ENCODE measurements around the gene CAPN2. TPM values are rescaled to one million over a fixed set of nuclear protein-coding genes. Genes with fewer than 3 reads are reported as not detected.

The CAPN2 gene
- total and polyA plus RNA-seq, 5 experiments from 2014 or later = 68.6 to 101 (median 72.2) TPM

DNA sequence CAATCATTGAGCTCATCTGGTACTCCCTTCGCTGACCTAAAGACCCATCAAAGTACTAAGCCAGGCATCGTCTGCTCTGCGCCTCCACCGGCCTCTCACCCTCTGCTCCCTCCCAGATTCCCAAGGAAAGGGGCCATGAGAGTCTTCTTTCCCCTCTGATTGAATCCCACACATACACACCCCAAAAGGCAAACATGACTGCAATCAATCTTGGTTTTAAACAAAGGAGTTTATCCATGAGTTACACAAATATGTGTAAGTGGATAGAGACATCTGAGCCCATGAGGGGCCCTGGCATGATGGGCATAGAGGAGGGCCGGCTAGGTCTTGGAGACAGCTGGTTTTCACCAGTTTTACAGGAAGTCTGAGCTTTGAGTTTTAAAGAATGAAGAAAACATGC lies 50.9 kb downstream of the CAPN2 start:
- Mint-ChIP-seq H3K27me3 (no peaks in the 10 kb centered on the region), H3K4me1 (no peaks in the 10 kb centered on the region), H3K36me3 (peaks cover 5 to 79% (median 28%) of the 10 kb centered on the region in 3 donors), H3K27ac (peak overlapping the region in 3 of 10 donors; percentile 25 to 72 (median 71)), H3K4me3 (no peak overlapping the region), H3K9me3 (no peaks in the 10 kb centered on the region)
- DNase-seq (no peak), ATAC-seq (no peak)
- POLR2A ChIA-PET = interaction anchor here (0.6 kb wide), 1 partner anchor 124 kb away, joined by 3 read pairs; no protein-coding TSS in a partner anchor

DNA sequence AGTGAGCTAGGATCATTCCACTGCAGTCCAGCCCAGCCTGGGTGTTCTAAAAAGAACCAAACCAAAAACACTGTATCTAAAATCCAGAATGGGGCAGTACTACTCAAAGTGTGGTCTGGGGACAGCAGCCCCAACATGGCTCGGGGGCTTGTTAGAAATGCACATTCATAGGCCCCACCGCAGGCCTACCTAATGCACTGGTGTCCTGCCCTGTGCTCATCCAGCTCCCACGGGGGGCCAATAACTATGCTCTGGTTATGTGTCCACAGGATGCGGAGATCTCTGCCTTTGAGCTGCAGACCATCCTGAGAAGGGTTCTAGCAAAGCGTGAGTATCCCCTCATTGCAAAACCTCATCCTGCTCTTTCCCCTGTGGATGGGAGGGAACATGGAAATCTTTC lies 51.5 kb downstream of the CAPN2 start:
- POLR2A ChIA-PET = no interaction called here
- H3K27ac Mint-ChIP-seq = peak overlapping the region in 1 of 10 donors; percentile 72
- peaks cover 5 to 75% (median 28%) of the 10 kb centered on the region in 3 donors for H3K36me3 Mint-ChIP-seq
- H3K4me3 Mint-ChIP-seq = no peak overlapping the region
- H3K9me3 Mint-ChIP-seq = no peaks in the 10 kb centered on the region
- no peaks in the 10 kb centered on the region for H3K4me1 Mint-ChIP-seq
- no peaks in the 10 kb centered on the region for H3K27me3 Mint-ChIP-seq
- DNase-seq (no peak), ATAC-seq (no peak)

DNA sequence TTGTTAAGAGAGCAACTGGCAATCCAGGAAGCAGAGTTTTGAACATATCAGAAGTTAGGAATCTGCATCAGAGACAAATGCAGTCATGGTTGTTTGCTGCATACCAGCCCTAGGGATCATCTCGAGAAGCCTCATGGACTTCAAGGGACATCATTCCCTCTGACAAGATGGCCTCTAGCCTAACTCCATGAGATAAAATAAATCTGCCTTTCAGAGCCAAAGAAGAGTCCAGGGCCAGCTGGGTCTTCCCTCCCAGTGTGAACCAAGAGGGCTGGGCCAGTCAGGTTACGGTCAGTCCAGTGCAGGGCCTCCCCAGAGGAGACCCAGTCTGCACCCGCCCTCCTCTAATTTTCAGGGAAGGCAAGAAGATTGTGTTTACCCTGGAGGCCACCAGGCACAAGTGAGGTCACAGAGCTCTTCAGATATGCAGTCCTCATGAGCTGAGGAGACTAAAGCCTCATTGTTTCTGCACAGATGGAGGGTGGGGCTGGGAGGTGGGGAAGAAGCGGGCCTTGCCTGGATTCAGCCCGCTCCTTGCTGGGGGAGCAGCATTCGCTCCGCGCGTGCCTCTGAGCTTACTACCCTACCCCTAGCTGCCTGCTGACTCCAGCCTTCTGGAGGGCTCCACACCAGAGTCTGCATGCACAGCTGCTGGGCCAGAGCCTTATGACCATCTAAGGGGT lies 52.8 kb downstream of the CAPN2 start:
- Mint-ChIP-seq H3K4me1 (no peaks in the 10 kb centered on the region), H3K9me3 (no peaks in the 10 kb centered on the region), H3K4me3 (no peak overlapping the region), H3K27ac (no peak overlapping the region), H3K27me3 (no peaks in the 10 kb centered on the region), H3K36me3 (peaks cover 5 to 76% (median 30%) of the 10 kb centered on the region in 3 donors)
- POLR2A ChIA-PET = no interaction called here
- ATAC-seq = no peak
- no peak for DNase-seq

DNA sequence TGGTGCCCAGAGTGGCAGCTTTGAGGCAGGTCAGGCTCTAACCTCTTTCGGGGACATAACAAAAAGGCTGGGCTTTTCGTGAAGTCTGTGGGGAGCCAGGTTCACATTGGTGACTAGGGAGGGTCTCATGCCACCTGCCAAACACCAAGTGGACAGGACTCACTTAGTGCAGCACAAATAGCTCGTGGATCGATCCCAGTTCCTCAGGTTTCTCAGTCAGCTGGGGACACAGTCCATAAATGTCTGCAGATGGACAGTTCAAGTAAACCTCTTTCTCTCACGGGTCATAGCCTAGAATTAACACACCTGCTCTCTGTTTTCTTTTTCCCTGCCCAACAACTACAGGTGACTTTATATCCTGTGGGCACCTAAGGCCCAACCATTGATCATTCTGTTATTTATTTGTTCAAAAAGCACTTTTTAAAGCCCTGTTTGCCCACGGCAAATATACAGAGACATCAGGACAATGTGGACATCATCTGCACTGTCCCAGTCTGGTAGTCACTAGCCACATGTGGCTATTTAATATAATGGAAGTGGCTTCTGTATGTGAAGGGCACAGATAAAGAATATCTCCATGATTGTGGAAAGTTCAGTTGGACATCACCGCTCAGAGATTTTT lies 53.5 kb downstream of the CAPN2 start:
- Mint-ChIP-seq H3K27me3 (no peaks in the 10 kb centered on the region), H3K36me3 (peaks cover 5 to 77% (median 31%) of the 10 kb centered on the region in 3 donors), H3K27ac (no peak overlapping the region), H3K4me1 (no peaks in the 10 kb centered on the region), H3K4me3 (no peak overlapping the region), H3K9me3 (no peaks in the 10 kb centered on the region)
- POLR2A ChIA-PET = no interaction called here
- ATAC-seq = no peak
- no peak for DNase-seq

DNA sequence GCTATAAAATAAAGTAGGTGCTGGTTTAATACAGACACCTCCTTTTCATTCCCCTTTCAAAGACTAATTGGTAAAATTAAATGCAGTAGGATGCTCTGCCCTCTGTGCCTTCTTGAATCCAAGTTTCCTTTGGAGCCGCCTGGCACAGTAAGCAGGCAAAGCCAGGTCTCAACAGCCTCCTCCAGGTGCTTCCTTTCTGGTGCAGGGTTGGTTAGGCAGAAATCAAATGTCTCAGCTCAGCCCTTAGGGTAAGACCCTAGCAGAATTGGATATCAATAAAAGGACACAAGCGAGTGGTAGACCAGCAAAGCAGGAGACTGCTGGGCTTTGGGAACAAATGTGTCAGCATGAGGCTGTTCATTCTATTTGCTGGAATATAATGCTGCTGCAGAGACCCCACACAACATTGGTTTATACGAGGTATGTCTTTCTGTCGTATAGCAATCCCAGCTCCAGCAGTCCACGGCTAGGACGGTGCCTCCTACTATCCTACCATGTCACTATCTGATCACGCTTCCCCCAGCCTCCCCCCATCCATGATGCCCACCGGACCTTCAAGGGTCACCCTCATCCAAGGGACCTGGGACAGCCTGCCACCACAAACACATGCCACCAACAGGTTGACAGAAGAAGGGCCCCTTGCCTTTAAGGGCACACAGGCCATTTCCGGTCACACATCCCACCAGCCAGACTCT lies 58.4 kb downstream of the CAPN2 start:
- Mint-ChIP-seq H3K9me3 (no peaks in the 10 kb centered on the region), H3K36me3 (peaks cover 13 to 78% (median 40%) of the 10 kb centered on the region in 3 donors), H3K4me1 (peaks cover 0 to 11% (median under 1%) of the 10 kb centered on the region in 4 donors), H3K27ac (peak overlapping the region in 6 of 10 donors; percentile 37 to 69 (median 51)), H3K27me3 (no peaks in the 10 kb centered on the region), H3K4me3 (no peak overlapping the region)
- ATAC-seq (no peak), DNase-seq (no peak)
- POLR2A ChIA-PET = no interaction called here

DNA sequence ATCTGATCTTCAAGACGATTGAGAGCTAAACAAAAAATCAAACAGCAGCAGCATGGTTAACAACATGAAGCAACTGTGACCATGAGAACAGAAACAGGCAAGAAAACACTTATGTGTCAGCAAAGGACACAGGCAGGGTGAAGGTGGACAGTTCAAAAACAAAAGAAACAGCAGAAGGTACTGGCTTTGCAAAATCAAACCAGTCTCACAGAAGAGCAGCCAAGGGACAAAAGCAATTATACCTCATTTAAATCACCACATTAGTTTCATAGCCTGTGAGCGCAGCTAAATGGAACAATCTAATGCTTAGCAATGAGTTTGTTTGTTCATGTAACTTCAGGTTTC lies 59.1 kb downstream of the CAPN2 start:
- ATAC-seq (no peak), DNase-seq (no peak)
- Mint-ChIP-seq H3K36me3 (peaks cover 13 to 78% (median 33%) of the 10 kb centered on the region in 3 donors), H3K27ac (peak overlapping the region in 5 of 10 donors; percentile 38 to 73 (median 52)), H3K9me3 (no peaks in the 10 kb centered on the region), H3K27me3 (no peaks in the 10 kb centered on the region), H3K4me3 (no peak overlapping the region), H3K4me1 (peaks cover 0 to 18% (median 7%) of the 10 kb centered on the region in 4 donors)
- POLR2A ChIA-PET = no interaction called here

DNA sequence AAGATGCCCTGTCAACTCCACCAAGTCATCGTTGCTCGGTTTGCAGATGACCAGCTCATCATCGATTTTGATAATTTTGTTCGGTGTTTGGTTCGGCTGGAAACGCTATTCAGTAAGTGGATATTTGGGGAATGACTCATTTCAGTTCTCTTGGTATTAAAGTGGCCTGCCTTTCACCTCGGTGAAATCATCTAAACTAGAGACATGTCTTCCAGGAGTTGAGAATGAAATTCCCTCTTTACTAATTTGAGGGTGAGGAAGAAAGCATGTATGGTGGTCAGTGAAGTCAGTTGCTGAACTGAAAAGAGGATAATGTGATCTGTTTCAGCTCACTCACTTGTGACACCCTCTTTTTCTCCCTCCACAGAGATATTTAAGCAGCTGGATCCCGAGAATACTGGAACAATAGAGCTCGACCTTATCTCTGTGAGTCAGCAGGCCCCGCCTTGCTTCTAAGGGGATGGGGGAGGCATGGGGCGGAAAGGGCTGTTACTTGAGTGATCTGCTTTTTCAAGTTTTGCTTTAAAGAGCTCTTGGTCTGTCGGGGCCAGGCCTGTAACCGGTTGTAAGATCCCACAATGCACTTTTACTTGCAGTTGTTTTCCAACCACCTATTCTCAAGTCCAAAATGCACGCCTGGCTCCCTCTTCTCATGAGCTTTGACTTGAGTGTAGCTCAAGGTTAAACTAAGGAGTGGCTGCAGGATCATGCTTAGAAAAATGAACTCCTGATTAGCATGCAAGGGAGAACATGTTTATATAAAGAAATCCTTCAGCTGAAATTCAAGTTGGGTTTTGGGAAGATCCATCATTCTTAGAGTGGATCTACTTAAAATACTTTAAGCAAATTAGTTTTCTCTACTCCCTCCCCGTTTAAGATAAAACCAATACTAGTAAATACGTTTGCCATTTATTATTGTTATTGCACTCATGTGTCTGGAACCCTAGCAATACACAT lies 59.8 kb downstream of the CAPN2 start:
- Mint-ChIP-seq H3K9me3 (no peaks in the 10 kb centered on the region), H3K36me3 (peaks cover 13 to 77% (median 31%) of the 10 kb centered on the region in 3 donors), H3K27me3 (no peaks in the 10 kb centered on the region), H3K27ac (peak overlapping the region in 7 of 10 donors; percentile 2 to 59 (median 50)), H3K4me3 (no peak overlapping the region), H3K4me1 (peaks cover 2 to 21% (median 8%) of the 10 kb centered on the region in 4 donors)
- DNase-seq (no peak), ATAC-seq (no peak)
- POLR2A ChIA-PET = no interaction called here

DNA sequence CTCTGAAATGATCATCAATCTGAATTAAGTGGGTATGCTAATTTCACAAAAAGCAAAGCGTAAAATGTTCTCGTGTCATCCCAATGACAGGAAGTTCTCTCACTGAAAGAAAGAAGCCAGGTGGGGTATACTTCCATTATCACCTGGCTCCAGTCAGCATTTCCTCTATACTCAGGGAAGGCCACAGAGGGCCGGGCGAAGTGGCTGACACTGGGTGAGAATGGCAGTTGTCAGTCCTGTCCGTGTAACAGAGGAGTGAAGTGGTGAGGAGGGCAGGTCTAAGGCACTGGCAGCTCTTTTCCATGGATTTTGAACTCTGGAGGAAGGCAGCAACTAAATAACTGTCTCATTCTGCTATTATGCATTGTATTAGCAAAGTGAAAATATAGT lies 60.4 kb downstream of the CAPN2 start:
- peaks cover 13 to 83% (median 31%) of the 10 kb centered on the region in 3 donors for H3K36me3 Mint-ChIP-seq
- no peak for ATAC-seq
- no peaks in the 10 kb centered on the region for H3K27me3 Mint-ChIP-seq
- no peaks in the 10 kb centered on the region for H3K9me3 Mint-ChIP-seq
- peaks cover 6 to 21% (median 9%) of the 10 kb centered on the region in 4 donors for H3K4me1 Mint-ChIP-seq
- no peak overlapping the region for H3K4me3 Mint-ChIP-seq
- POLR2A ChIA-PET = no interaction called here
- no peak for DNase-seq
- peak overlapping the region in 3 of 10 donors; percentile 7 to 50 (median 34) for H3K27ac Mint-ChIP-seq

DNA sequence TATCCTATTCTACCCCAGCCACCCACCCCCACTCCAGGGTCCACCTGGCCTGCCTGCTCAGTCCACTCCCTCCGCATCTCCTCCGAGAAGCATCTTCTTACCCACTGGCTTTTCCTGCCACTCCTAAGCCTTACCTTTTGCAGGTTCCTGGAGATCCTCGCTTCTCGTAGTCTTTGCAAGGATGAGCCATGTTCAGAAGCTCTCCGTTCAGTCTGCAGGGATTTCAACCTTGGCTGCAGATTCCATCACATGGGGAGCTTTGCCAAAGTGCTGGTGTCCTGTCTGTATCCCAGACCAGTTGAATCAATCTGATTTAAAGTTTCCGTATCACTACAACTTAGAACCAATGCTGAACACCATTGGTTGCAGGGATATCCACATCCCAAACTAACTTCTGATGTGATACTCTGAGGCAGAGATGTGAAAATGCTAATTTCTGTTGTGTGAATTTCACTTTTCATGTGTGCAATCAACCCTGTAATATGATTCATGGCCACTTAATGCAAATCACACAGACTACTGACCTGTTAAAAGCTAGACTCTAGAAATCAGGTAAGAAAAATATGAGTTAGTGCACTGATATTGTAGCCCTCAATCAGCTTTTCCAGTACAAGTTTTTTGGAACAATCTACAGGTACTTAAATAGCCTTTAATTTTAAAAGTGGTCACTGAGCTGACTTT lies 61.9 kb downstream of the CAPN2 start:
- H3K9me3 Mint-ChIP-seq = no peaks in the 10 kb centered on the region
- POLR2A ChIA-PET = interaction anchor here (0.7 kb wide), 1 partner anchor 1045 kb away, joined by 5 read pairs; no protein-coding TSS in a partner anchor
- H3K27ac Mint-ChIP-seq = peak overlapping the region in 5 of 10 donors; percentile 25 to 84 (median 56)
- no peak for ATAC-seq
- H3K4me3 Mint-ChIP-seq = no peak overlapping the region
- H3K27me3 Mint-ChIP-seq = no peaks in the 10 kb centered on the region
- peaks cover 13 to 89% (median 33%) of the 10 kb centered on the region in 3 donors for H3K36me3 Mint-ChIP-seq
- DNase-seq = no peak
- peaks cover 6 to 21% (median 9%) of the 10 kb centered on the region in 4 donors for H3K4me1 Mint-ChIP-seq

DNA sequence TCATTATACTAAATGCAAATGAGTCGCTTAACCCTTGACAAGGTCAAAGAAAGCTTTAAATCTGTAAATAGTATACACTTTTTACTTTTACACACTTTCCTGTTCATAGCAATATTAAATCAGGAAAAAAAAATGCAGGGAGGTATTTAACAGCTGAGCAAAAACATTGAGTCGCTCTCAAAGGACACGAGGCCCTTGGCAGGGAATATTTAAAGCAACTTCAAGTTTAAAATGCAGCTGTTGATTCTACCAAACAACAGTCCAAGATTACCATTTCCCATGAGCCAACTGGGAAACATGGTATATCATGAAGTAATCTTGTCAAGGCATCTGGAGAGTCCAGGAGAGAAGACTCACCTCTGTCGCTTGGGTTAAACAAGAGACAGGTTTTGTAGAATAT lies 62.7 kb downstream of the CAPN2 start:
- H3K27ac Mint-ChIP-seq = peak overlapping the region in 4 of 10 donors; percentile 1 to 84 (median 66)
- peaks cover 13 to 89% (median 29%) of the 10 kb centered on the region in 3 donors for H3K36me3 Mint-ChIP-seq
- POLR2A ChIA-PET = no interaction called here
- H3K27me3 Mint-ChIP-seq = no peaks in the 10 kb centered on the region
- H3K9me3 Mint-ChIP-seq = no peaks in the 10 kb centered on the region
- H3K4me3 Mint-ChIP-seq = no peak overlapping the region
- ATAC-seq (no peak), DNase-seq (no peak)
- H3K4me1 Mint-ChIP-seq = peaks cover 6 to 21% (median 9%) of the 10 kb centered on the region in 4 donors

DNA sequence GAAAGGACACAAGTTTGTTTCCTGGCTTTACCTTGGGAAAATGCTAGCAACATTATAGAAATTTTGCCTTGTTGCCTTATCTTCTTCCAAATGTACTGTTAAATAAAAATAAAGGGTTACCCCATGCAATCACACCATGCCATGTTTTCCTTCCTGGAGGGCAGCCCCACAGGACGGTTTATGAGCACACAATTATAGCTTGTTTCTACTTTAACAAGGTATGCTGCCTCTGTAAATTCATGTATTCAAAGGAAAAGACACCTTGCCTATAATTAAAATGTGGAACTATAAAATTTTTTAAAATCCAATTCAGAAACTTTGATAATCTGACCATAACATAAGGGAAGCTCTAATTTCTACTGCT lies 63.4 kb downstream of the CAPN2 start:
- Mint-ChIP-seq H3K36me3 (peaks cover 13 to 88% (median 26%) of the 10 kb centered on the region in 3 donors), H3K27ac (peak overlapping the region; percentile 5 to 93 (median 82)), H3K27me3 (no peaks in the 10 kb centered on the region), H3K4me3 (no peak overlapping the region), H3K4me1 (peaks cover 6 to 21% (median 9%) of the 10 kb centered on the region in 4 donors), H3K9me3 (no peaks in the 10 kb centered on the region)
- POLR2A ChIA-PET = no interaction called here
- ATAC-seq = no peak
- no peak for DNase-seq

All from naive thymus-derived CD8-positive, alpha-beta T cell (primary cell).